Medulla oblongata (tissue), 1 donor: ENCODE results near the gene MPND.

Source experiments
- DNase-seq: peaks from one replicate; pipeline ENCODE4 v3.0.0-alpha.2; 2015; ENCODE audit errors: extremely low spot score

MPND gene, protein sequence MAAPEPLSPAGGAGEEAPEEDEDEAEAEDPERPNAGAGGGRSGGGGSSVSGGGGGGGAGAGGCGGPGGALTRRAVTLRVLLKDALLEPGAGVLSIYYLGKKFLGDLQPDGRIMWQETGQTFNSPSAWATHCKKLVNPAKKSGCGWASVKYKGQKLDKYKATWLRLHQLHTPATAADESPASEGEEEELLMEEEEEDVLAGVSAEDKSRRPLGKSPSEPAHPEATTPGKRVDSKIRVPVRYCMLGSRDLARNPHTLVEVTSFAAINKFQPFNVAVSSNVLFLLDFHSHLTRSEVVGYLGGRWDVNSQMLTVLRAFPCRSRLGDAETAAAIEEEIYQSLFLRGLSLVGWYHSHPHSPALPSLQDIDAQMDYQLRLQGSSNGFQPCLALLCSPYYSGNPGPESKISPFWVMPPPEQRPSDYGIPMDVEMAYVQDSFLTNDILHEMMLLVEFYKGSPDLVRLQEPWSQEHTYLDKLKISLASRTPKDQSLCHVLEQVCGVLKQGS

DNA sequence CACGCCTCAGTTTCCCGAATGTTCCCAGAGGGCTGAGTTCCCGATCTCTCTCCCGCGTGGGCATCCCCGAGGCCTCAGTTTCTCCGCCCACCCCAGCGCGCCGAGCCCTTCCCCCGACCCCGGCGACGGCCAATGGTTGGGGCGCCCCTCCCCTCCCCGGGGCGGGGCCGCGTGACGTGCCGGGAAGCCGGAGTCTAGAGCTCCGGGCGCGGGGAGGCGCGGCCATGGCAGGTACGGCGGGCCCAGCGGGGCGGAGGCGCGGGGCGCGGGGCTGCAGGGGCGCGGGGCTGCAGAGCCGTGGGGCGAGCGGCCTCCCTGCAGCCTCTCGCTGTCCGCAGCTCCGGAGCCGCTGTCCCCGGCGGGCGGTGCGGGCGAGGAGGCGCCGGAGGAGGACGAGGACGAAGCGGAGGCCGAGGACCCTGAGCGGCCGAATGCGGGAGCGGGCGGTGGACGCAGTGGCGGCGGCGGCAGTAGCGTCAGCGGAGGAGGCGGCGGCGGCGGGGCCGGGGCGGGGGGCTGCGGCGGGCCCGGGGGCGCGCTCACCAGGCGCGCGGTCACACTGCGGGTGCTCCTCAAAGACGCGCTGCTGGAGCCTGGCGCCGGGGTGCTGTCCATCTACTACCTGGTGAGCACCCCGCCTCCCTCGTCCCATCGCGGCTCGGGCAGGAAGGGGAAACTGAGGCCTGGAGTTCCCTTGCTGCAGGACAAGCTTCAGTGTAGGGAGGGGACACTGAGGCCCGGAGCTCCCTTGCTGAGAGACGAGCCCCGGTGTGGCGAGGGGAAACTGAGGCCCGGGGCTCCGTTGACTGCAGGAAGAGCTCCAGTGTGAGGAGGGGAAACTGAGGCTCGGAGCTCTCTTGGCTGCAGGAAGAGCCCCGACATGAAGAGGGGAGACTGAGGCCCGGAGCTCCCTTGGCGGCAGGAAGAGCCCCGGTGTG lies at the start of gene MPND:
MPND (plus strand) TSS at position 193 of the 938 bp plus-strand sequence; CDS start at position 225, 32 bp downstream.
- peak; percentile 97 for DNase-seq

DNA sequence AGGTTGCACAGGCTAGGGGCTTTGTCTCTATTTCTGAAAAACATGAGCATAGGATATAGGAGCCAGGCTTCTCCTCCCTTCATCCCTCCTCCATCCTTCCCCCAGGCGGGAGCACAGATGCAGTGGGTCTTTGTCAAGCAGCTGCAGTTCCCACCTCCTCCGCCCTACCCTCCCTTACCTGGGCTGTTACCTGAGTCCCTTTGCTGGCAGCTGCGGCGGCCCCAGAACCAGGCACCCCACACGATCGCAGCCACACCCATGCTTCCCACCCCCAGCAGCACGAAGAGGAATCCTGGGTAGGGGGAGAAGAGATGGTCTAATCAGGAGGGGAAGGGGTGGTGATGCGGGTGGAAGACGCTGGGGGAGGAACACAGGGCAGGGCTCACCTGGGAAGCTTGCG lies 49.0 kb upstream of the MPND start:
- DNase-seq, result no peak

- peak; percentile 16 for DNase-seq
Observed at GRCh38 chr19:4295972-4296771, 47.2 kb upstream of the MPND start.

- no peak for DNase-seq
Observed at GRCh38 chr19:4297901-4298809, 45.2 kb upstream of the MPND start.

DNA sequence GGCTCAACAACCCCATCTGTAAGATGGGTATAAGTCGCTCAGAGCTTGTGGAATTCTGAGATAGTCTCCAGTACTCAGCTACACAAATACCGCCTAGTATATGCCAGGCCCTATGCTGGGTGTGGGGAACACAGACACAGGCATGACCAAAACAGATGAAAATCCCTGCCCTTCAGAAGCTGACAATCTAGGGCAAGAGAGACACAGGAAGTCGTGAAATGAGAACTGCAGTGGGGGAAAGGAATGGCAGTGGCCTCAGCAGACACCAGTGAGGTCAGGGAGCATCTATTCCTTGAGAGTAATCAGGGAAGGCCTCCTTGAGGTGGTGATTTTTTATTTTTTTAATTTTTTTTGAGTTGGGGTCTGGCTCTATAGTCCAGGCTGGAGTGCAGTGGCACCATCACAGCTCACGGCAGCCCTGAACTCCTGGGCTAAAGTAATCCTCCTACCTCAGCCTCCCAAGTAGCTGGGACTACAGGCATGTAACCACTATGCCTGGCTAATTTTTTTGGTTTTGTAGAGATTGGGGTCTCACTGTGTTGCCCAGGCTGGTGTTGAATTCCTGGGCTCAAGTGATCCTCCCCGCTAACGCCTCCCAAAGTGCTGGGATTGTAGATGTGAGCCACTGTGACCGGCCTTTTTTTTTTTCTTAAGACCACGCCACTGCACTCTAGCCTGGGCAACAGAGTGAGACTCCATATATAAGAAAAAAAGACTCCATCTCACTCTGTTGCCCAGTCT lies 44.4 kb upstream of the MPND start:
- no peak for DNase-seq

GRCh38 chr19:4300589-4300988 lies 42.8 kb upstream of the MPND start:
- no peak for DNase-seq

- no peak for DNase-seq
Observed at GRCh38 chr19:4301590-4302242, 41.6 kb upstream of the MPND start.

- no peak for DNase-seq
Observed at GRCh38 chr19:4302243-4302640, 41.1 kb upstream of the MPND start, which contains the start of gene TMIGD2. Gene TMIGD2, minus strand, starts transcription at chr19:4302389. Its CDS starts 4 bp downstream, at chr19:4302385.

DNA sequence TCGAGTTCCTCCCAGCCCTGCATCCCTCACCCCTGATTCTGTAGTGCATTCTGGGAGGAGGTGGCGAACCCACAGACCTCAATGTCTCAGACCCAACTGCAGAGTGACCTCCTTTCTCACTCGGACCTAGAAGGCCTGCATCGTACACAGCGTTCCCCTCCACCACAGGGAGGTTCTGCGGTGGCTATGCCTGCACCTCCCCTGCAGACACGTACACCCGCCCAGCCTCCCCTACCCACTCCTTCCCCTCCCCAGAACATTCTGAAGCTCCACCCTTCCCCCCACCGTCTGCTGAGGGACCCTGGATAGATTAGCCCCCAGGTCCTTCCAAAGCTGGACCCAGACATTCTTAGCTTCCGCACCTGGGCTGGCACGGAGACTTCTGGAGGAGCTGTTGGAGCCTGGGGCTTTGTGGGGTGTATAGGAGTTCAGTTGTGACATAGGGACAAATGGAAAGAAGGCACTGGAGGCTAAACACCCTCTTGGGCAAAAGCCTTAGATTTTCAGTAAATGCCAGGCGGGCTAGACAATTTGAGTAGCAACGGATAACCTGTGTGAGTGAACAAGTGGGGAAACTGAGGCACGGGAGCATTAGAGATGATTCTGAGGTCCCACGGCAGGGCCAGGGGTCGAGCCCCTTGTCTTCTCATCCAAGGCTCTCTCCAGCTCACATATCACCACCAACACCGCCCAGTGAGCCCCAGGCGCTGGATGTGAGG lies 39.4 kb upstream of the MPND start:
- DNase-seq, result no peak

DNA sequence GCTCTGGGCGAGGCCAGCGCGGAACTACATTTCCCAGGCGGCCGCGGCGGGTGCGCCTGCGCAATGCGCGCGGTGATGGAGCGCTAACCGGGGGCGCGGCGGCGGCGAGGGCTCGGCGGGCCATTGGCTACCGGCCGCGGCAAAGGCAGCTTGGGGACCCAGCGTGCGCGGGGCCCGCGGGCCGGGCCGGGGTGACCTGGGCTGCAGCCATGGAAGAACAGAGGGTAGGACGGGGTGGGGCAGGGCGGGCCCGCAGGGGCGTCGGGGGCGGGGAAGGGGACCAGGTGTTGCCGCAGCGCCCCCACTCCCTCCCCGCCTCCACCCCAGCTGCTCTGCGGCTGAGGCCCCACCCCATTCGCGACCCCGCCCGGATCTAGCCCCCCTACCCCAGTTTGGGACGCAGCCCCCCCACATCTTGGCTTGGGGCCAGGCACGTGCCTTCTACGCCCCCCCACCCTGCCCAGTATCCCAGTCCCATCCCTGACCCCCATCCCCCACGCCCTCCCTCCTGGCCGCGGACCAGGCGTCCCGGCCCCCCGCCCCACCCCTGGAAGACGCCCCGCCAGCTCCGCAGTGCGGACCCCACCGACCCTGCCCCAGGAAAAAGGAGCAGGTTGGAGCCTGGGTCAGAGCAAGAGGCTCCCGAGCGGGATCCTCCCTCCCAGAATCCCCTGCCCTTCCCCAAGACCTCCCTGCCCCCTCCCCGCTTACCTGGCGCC lies 38.7 kb upstream of the MPND start, which contains the start of gene FSD1:
FSD1 (plus strand) TSS at position 61 of the 719 bp plus-strand sequence; CDS start at position 210, 149 bp downstream.
- peak; percentile 5 for DNase-seq

- no peak for DNase-seq
Observed at GRCh38 chr19:4305257-4305612, 38.1 kb upstream of the MPND start.

DNA sequence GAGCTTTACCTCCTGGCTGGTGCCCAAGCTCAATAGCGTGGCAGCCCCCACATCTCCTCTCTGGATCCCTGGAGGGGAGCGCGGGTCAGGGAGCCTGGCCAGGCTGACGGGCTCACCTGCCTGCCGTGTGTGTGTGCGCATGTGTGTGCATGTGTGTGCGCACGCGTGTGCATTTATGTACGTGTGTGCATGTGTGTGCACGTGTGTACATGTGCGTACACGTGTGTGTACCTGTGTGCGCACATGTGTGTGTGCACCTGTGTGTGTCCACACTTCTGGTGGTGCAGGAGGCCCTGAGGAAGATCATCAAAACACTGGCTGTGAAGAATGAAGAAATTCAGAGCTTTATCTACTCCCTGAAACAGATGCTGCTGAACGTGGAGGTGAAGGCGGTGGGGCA lies 37.7 kb upstream of the MPND start:
- no peak for DNase-seq

GRCh38 chr19:4310247-4311121 lies 32.9 kb upstream of the MPND start:
- DNase-seq, result no peak

DNA sequence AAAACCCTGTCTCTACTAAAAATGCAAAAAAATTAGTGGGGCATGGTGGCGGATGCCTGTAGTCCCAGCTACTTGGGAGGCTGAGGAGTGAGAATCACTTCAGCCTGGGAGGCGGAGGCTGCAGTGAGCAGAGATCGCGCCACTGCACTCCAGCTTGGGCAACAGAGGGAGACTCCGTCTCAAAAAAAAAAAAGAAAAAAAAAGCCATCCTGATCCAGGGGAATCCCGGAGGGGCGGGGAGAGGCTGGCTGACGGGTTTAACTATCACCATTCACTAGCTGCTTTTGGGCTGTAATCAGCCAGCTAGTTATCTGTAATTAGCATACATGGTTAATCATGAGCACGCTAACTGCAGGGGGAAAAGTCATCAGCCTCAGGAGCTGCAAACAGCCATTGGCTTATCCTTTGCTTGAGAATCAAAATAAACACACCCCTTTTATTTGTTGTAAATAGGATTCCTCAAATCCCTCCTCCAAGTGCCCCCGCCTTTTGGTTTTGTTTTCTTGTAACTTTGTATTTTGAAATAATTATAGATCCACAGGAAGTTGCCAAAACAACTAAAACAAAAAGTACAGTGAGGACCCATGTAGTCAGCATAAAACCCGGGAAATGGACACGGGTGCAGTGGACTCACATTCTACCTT lies 29.4 kb upstream of the MPND start:
- no peak for DNase-seq

DNA sequence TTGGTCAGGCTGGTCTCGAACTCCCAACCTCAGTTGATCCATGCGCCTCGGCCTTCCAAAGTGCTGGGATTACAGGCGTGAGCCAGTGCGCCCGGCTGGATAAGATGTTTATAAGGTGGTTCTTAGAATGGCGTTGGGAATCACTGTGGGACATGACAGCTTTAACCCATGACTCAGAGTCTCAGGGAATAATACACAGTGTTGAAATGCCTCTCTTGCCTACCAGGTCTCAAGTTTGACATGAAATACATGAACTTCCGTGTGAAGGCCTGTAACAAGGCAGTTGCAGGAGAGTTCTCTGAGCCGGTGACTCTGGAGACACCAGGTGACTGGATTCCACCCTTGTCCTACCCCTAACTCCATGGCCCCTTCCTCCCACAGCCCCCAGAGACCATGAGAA lies 26.4 kb upstream of the MPND start:
- no peak for DNase-seq

DNA sequence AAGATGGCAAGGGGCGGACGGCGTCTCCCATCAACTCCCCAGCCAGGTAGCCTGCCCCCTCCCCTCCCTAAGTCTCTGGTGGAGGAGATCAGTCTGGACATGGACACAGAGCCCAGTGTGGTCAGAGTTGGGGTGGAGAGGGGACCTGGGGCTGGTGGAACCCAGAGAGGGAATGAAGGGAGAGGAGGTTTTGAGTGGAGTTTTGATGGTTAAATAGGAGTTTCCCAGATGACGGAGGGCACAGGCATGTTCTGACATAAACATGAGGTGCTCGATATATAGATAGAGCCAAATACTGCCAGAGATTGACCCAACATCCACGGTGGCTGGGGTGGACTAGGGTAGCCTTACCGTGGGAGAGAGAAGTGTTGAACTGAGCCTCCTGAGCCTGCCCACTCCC lies 24.9 kb upstream of the MPND start:
- DNase-seq, result no peak
